SU-DHL-6 (cell line): ENCODE results near the gene MDM2.
"Not testable (repeated sequence)": the region's sequence is repeated elsewhere in the genome, so short reads cannot be mapped to it uniquely, and the experiment has no call there.

Experiments used
- CTCF ChIP-seq: fragments of 200-600 bp; sonication (generic); IDR thresholded peaks from one replicate; pipeline ENCODE4 v1.5.1; 2017; ENCODE audit warnings: antibody characterized with exemption, mild to moderate bottlenecking, low read length, moderate library complexity; ENCODE audit not compliant: insufficient read depth, poor library complexity, severe bottlenecking
- EZH2phosphoT487 ChIP-seq: fragments of 200-600 bp; sonication (generic), shearing (Covaris generic); conservative IDR thresholded peaks from 2 replicates; pipeline ENCODE4 v1.6.1; 2018; ENCODE audit warnings: mild to moderate bottlenecking, antibody characterized with exemption, low read length, moderate library complexity, mixed read lengths

- not testable (repeated sequence) for TF ChIP-seq CTCF, EZH2phosphoT487
Measured at GRCh38 chr12:68802372-68802745, 5.6 kb upstream of the MDM2 start.
